ENCODE data around the gene MAD1L1. TPM values are rescaled to one million over a fixed set of nuclear protein-coding genes. Genes with fewer than 3 reads are reported as not detected.

The MAD1L1 gene
- total RNA-seq, 1 experiment from 2014 or later = 50.8 TPM

DNA sequence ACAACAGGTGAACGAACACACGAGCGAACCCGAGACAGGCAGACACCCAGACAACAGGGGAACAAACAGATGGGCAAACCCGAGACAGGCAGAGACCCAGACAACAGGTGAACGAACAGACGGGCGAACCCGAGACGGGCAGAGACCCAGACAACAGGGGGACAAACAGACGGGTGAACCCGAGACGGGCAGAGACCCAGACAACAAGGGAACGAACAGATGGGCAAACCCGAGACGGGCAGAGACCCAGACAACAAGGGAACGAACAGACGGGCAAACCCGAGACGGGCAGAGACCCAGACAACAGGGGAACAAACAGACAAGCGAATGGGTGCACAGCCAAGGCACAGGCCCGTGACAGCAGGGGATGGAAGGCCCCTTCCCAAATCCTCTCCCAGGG lies 298.0 kb downstream of the MAD1L1 start:
- Histone ChIP-seq H3F3A (ENCODE audit: insufficient read depth, low read depth) (no peaks in the 10 kb centered on the region), H2AFZ (no peak overlapping the region), H3K9me2 (ENCODE audit: insufficient read depth) (no peaks in the 10 kb centered on the region), H3K4me2 (no peak overlapping the region), H3K4me3 (no peak overlapping the region), H3K36me3 (ENCODE audit: low read depth) (no peaks in the 10 kb centered on the region), H4K20me1 (ENCODE audit: insufficient read depth) (no peaks in the 10 kb centered on the region), H3K27me3 (ENCODE audit: insufficient read depth, low read depth) (no peaks in the 10 kb centered on the region), H3K79me2 (ENCODE audit: low read depth) (no peaks in the 10 kb centered on the region), H3K4me1 (replicated peaks; ENCODE audit: insufficient read depth) (no peaks in the 10 kb centered on the region), H3K9me3 (ENCODE audit: insufficient read depth, low read depth) (no peaks in the 10 kb centered on the region), H3K27ac (no peak overlapping the region)
- ChIA-PET POLR2A (ENCODE audit: unreplicated experiment) (no interaction called here), CTCF (no interaction called here)
- intact Hi-C loops (cut with micrococcal nuclease; ENCODE audit: unreplicated experiment) = no loop called here
- TF ChIP-seq EZH2 (IDR thresholded peaks at IDR 0.05; ENCODE audit: low read depth) = no peak
- no peak for TF ChIP-seq CTCF (conservative IDR thresholded peaks at IDR 0.05)
- DNase-seq = no peak
- no TSS peak for BruUV-seq (replicated peaks)

DNA sequence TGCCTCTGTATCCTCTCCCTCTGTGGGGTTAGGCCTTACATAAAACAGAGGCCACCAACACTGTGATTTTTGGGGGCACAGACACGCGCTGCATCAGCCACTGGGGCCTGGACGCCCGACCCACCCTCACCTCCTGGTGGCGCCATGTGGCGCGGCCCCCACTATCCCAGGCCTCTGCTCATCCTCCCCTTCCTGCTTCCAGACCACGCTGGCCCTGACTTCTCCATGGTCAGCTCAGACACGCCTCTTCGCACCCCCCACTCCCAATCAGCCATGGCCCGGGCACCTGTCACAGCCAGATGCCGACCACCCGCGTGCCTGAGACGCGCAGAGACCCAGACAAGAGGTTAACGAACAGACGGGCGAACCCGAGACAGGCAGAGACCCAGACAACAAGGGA lies 298.7 kb downstream of the MAD1L1 start:
- ChIA-PET CTCF (no interaction called here), POLR2A (ENCODE audit: unreplicated experiment) (no interaction called here)
- DNase-seq = no peak
- Histone ChIP-seq H3K36me3 (ENCODE audit: low read depth) (no peaks in the 10 kb centered on the region), H4K20me1 (ENCODE audit: insufficient read depth) (no peaks in the 10 kb centered on the region), H3K4me2 (no peak overlapping the region), H3K9me2 (ENCODE audit: insufficient read depth) (no peaks in the 10 kb centered on the region), H3K4me3 (no peak overlapping the region), H3K79me2 (ENCODE audit: low read depth) (no peaks in the 10 kb centered on the region), H3K9me3 (ENCODE audit: insufficient read depth, low read depth) (no peaks in the 10 kb centered on the region), H3F3A (ENCODE audit: insufficient read depth, low read depth) (no peaks in the 10 kb centered on the region), H3K27me3 (ENCODE audit: insufficient read depth, low read depth) (no peaks in the 10 kb centered on the region), H3K27ac (no peak overlapping the region), H3K4me1 (replicated peaks; ENCODE audit: insufficient read depth) (no peaks in the 10 kb centered on the region), H2AFZ (no peak overlapping the region)
- TF ChIP-seq EZH2 (IDR thresholded peaks at IDR 0.05; ENCODE audit: low read depth) (no peak), CTCF (conservative IDR thresholded peaks at IDR 0.05) (no peak)
- BruUV-seq (replicated peaks) = no TSS peak
- intact Hi-C loops (cut with micrococcal nuclease; ENCODE audit: unreplicated experiment) = no loop called here

DNA sequence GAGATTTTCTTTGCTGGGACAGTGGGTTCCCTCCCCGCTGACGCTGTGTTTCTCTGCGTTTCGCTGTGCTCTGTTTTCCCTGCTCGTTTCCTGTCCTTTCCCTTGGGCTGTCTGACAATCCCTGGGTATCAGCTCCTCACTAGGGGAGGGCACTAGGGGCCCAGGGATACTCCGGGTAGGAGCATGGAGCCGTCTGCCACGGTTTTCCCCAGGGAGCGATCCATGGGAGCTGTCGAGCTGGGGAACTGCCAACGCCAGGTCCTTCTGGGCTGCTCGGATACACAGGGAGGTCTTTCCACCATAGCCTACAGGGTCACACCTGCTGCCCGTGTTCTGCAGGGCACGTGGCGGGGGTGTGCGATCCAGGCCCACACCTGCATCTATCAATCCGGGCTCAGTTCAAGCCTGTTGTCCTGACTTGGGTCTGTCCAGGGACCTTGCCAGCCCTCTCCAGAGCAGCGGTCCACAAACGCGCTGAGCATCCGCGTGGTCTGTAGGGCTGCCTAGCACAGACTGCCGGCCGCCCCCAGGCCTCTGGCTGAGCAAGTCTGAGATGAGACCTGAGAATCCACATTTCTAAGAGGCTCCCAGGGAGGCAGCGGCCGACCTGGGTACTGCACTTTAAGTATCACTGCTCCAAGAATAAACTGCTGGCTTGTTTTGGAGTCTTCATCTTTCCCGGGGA lies 299.5 kb downstream of the MAD1L1 start:
- no TSS peak for BruUV-seq (replicated peaks)
- H3K27me3 ChIP-seq (ENCODE audit: insufficient read depth, low read depth) = no peaks in the 10 kb centered on the region
- H3K36me3 ChIP-seq (ENCODE audit: low read depth) = no peaks in the 10 kb centered on the region
- no peaks in the 10 kb centered on the region for H3K9me2 ChIP-seq (ENCODE audit: insufficient read depth)
- intact Hi-C loops (cut with micrococcal nuclease; ENCODE audit: unreplicated experiment) = no loop called here
- H3K27ac ChIP-seq = no peak overlapping the region
- H3K9me3 ChIP-seq (ENCODE audit: insufficient read depth, low read depth) = no peaks in the 10 kb centered on the region
- POLR2A ChIA-PET (ENCODE audit: unreplicated experiment) = no interaction called here
- H3K4me1 ChIP-seq (replicated peaks; ENCODE audit: insufficient read depth) = no peaks in the 10 kb centered on the region
- TF ChIP-seq EZH2 (IDR thresholded peaks at IDR 0.05; ENCODE audit: low read depth) = no peak
- TF ChIP-seq CTCF (conservative IDR thresholded peaks at IDR 0.05) = no peak
- no peak overlapping the region for H3K4me2 ChIP-seq
- DNase-seq = no peak
- no peaks in the 10 kb centered on the region for H3K79me2 ChIP-seq (ENCODE audit: low read depth)
- no peak overlapping the region for H3K4me3 ChIP-seq
- H3F3A ChIP-seq (ENCODE audit: insufficient read depth, low read depth) = no peaks in the 10 kb centered on the region
- CTCF ChIA-PET = no interaction called here
- no peaks in the 10 kb centered on the region for H4K20me1 ChIP-seq (ENCODE audit: insufficient read depth)
- no peak overlapping the region for H2AFZ ChIP-seq

All from PC-9 (cell line).